Astrocyte (in vitro differentiated cells and primary cell): ENCODE measurements around the gene ZNF891. TPM values are rescaled to one million over a fixed set of nuclear protein-coding genes. Genes with fewer than 3 reads are reported as not detected.
A peak's percentile ranks its signal among the peaks of the same experiment; 100 is the strongest.

Experiments used
- DNase-seq: peaks from one replicate; pipeline ENCODE4 v3.0.0-alpha.2; 2010; ENCODE audit warnings: low read depth
- FAIRE-seq: peaks from 2 replicates; lab custom pipeline; 2011; peaks lifted over from hg19 to GRCh38; lab: Jason Lieb, UNC
- H2AFZ ChIP-seq: 2 replicates; pipeline ENCODE4 v1.6.0; 2012; ENCODE audit warnings: low read depth, low read length, inconsistent platforms
- H3K27ac ChIP-seq: 2 replicates; pipeline ENCODE4 v1.5.1; 2011; ENCODE audit warnings: low read depth, low read length, inconsistent platforms
- H3K27me3 ChIP-seq: 2 replicates; pipeline ENCODE4 v1.6.0; 2011; ENCODE audit warnings: low read length, inconsistent platforms; ENCODE audit not compliant: insufficient read depth
- H3K36me3 ChIP-seq: 2 replicates; pipeline ENCODE4 v1.5.1; 2011; ENCODE audit warnings: low read length, inconsistent platforms; ENCODE audit not compliant: insufficient read depth
- H3K4me1 ChIP-seq: 2 replicates; pipeline ENCODE4 v1.5.1; 2011; ENCODE audit warnings: low read length, inconsistent platforms; ENCODE audit not compliant: insufficient read depth
- H3K4me2 ChIP-seq: 2 replicates; pipeline ENCODE4 v1.6.0; 2012; ENCODE audit warnings: low read length, inconsistent platforms
- H3K4me3 ChIP-seq: 2 replicates; pipeline ENCODE4 v1.5.1; 2011; ENCODE audit warnings: low read depth, mild to moderate bottlenecking, low read length, inconsistent platforms; ENCODE audit not compliant: insufficient read depth
- H3K79me2 ChIP-seq: 2 replicates; pipeline ENCODE4 v1.6.0; 2012; ENCODE audit warnings: mild to moderate bottlenecking, low read length, inconsistent platforms; ENCODE audit not compliant: insufficient read depth
- H3K9ac ChIP-seq: 2 replicates; pipeline ENCODE4 v1.6.0; 2012; ENCODE audit warnings: mild to moderate bottlenecking, low read length, inconsistent platforms
- H3K9me3 ChIP-seq: 2 replicates; pipeline ENCODE4 v1.5.1; 2012; ENCODE audit warnings: low read depth, mild to moderate bottlenecking, low read length, inconsistent platforms; ENCODE audit not compliant: insufficient read depth
- H4K20me1 ChIP-seq: 2 replicates; pipeline ENCODE4 v1.6.0; 2012; ENCODE audit warnings: low read length, inconsistent platforms; ENCODE audit not compliant: insufficient read depth
- H3K27ac Mint-ChIP-seq: one replicate; pipeline ENCODE4 v1.8.0; 2021; ENCODE audit warnings: mild to moderate bottlenecking, mixed read lengths; ENCODE audit not compliant: unreplicated experiment
- H3K27me3 Mint-ChIP-seq: one replicate; pipeline ENCODE4 v1.8.0; 2021; ENCODE audit warnings: low read depth, mixed read lengths; ENCODE audit not compliant: unreplicated experiment
- H3K36me3 Mint-ChIP-seq: one replicate; pipeline ENCODE4 v1.8.0; 2021; ENCODE audit warnings: low read depth, mixed read lengths; ENCODE audit not compliant: unreplicated experiment
- H3K4me1 Mint-ChIP-seq: one replicate; pipeline ENCODE4 v1.8.0; 2021; ENCODE audit warnings: low read depth, mixed read lengths; ENCODE audit not compliant: unreplicated experiment
- H3K4me3 Mint-ChIP-seq: one replicate; pipeline ENCODE4 v1.8.0; 2021; ENCODE audit warnings: mild to moderate bottlenecking, moderate library complexity, mixed read lengths; ENCODE audit not compliant: unreplicated experiment
- H3K9me3 Mint-ChIP-seq: one replicate; pipeline ENCODE4 v1.8.0; 2021; ENCODE audit warnings: mild to moderate bottlenecking, mixed read lengths; ENCODE audit not compliant: unreplicated experiment
- EZH2 ChIP-seq: IDR thresholded peaks from 2 replicates; pipeline ENCODE4 v1.6.1; 2012; ENCODE audit warnings: mild to moderate bottlenecking, low read length, inconsistent platforms; ENCODE audit not compliant: insufficient read depth
- total RNA-seq: library from RNA; stranded (reverse); gene quantifications from 2 replicates; pipeline ENCODE4 v1.2.1, GENCODE V29; 2021
- TF ChIP-seq, protein P1 (sequence below): IDR thresholded peaks from 2 replicates; pipeline ENCODE4 v1.5.1; 2011; ENCODE audit warnings: low read depth, mild to moderate bottlenecking, inconsistent platforms, low read length, moderate library complexity; ENCODE audit not compliant: insufficient read depth

Gene ZNF891
- total RNA-seq, 1 donor from 2014 or later, result 1.2 TPM

DNA sequence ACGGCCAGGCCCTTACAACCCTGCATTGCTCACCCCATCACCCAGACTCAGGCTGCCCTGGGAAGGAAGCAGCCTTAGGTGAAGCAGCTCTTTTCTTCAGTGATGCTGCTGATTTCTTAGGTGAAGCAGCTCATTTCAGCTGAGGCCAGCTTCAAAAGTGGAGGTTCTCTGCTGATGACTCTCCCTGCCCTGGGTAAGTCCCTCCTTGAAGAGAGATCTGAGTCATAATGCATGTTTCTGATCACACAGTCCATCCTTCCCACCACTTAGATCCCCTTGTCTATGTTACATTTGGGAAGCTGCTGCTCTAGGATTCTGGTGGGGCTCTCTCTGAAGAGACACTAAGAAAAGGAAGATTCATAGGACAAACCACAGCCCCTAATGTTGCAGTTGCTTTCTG lies 66.5 kb downstream of the ZNF891 start:
- H3K4me3 Mint-ChIP-seq, result no peak overlapping the region
- H3K36me3 ChIP-seq, result peaks cover 6% of the 10 kb centered on the region
- H3K79me2 ChIP-seq, result no peaks in the 10 kb centered on the region
- no peaks in the 10 kb centered on the region for H3K27me3 Mint-ChIP-seq
- no peak for TF ChIP-seq EZH2
- TF ChIP-seq, protein P1, sequence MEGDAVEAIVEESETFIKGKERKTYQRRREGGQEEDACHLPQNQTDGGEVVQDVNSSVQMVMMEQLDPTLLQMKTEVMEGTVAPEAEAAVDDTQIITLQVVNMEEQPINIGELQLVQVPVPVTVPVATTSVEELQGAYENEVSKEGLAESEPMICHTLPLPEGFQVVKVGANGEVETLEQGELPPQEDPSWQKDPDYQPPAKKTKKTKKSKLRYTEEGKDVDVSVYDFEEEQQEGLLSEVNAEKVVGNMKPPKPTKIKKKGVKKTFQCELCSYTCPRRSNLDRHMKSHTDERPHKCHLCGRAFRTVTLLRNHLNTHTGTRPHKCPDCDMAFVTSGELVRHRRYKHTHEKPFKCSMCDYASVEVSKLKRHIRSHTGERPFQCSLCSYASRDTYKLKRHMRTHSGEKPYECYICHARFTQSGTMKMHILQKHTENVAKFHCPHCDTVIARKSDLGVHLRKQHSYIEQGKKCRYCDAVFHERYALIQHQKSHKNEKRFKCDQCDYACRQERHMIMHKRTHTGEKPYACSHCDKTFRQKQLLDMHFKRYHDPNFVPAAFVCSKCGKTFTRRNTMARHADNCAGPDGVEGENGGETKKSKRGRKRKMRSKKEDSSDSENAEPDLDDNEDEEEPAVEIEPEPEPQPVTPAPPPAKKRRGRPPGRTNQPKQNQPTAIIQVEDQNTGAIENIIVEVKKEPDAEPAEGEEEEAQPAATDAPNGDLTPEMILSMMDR, result no peak
- H3K27me3 ChIP-seq, result no peaks in the 10 kb centered on the region
- no peaks in the 10 kb centered on the region for H3K4me1 Mint-ChIP-seq
- H3K9me3 Mint-ChIP-seq, result peaks cover 86% of the 10 kb centered on the region
- H3K9me3 ChIP-seq, result peaks cover 75% of the 10 kb centered on the region
- no peaks in the 10 kb centered on the region for H3K4me1 ChIP-seq
- H3K4me3 ChIP-seq, result no peak overlapping the region
- peaks cover 49% of the 10 kb centered on the region for H3K36me3 Mint-ChIP-seq
- no peaks in the 10 kb centered on the region for H4K20me1 ChIP-seq
- no peak overlapping the region for H3K4me2 ChIP-seq
- H2AFZ ChIP-seq, result no peak overlapping the region
- no peak for DNase-seq
- no peak overlapping the region for H3K9ac ChIP-seq
- H3K27ac ChIP-seq, result no peak overlapping the region
- H3K27ac Mint-ChIP-seq, result no peak overlapping the region
- FAIRE-seq, result no peak

DNA sequence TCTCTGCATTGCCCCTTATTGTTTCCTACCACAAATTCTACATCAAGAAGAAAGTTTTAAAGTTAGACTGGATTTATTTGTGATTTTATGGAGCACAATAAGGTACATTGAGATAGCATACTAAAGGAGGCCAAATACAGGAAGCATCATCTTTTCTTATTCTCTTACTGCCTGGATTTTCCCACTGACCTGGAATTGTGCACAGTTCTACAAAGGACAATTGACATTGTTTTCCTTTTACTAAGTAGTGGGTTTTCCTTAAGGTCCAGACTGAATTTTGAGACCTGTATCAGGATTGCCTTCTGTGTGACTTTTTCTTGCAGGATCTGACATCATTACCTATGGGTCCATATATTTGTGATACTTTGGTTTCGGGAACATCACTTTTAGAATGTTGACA lies 68.1 kb downstream of the ZNF891 start:
- no peaks in the 10 kb centered on the region for H4K20me1 ChIP-seq
- H3K4me3 ChIP-seq, result no peak overlapping the region
- H3K9ac ChIP-seq, result no peak overlapping the region
- H3K4me1 Mint-ChIP-seq, result no peaks in the 10 kb centered on the region
- no peak for TF ChIP-seq EZH2
- TF ChIP-seq, protein P1, result no peak
- H3K9me3 Mint-ChIP-seq, result peaks cover 92% of the 10 kb centered on the region
- no peak overlapping the region for H3K27ac ChIP-seq
- no peak overlapping the region for H3K27ac Mint-ChIP-seq
- H3K36me3 Mint-ChIP-seq, result peaks cover 65% of the 10 kb centered on the region
- no peak for FAIRE-seq
- H3K27me3 ChIP-seq, result no peaks in the 10 kb centered on the region
- H3K27me3 Mint-ChIP-seq, result no peaks in the 10 kb centered on the region
- no peak overlapping the region for H3K4me2 ChIP-seq
- H3K79me2 ChIP-seq, result no peaks in the 10 kb centered on the region
- no peak overlapping the region for H3K4me3 Mint-ChIP-seq
- peaks cover 87% of the 10 kb centered on the region for H3K9me3 ChIP-seq
- H3K36me3 ChIP-seq, result peaks cover 16% of the 10 kb centered on the region
- no peaks in the 10 kb centered on the region for H3K4me1 ChIP-seq
- no peak for DNase-seq
- H2AFZ ChIP-seq, result no peak overlapping the region

DNA sequence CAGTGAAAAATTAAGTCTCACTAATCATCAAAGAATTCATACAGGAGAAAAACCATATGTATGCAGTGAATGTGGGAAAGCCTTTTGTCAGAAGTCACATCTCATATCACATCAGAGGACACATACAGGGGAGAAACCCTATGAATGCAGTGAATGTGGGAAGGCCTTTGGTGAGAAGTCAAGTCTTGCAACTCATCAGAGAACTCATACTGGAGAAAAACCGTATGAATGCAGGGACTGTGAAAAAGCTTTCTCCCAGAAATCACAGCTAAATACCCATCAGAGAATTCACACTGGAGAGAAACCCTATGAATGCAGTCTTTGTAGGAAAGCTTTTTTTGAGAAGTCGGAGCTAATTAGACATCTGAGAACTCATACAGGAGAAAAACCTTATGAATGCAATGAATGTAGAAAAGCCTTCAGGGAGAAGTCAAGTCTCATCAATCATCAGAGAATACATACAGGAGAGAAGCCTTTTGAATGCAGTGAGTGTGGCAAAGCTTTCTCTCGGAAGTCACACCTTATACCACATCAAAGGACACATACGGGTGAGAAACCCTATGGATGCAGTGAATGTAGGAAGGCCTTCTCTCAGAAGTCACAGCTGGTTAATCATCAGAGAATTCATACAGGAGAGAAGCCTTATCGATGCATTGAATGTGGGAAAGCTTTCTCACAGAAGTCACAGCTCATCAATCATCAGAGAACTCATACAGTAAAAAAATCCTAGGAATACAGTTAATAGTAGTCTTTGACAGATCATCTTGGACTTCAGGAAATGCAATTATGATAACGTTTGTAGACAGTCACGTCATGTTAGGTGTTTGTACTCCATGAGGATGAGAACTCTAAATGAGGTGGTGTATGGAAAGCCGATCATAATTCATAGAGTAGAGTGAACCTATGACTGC lies 71.6 kb downstream of the ZNF891 start:
- peaks cover 79% of the 10 kb centered on the region for H3K9me3 ChIP-seq
- no peak overlapping the region for H3K27ac Mint-ChIP-seq

More for the DNA sequence above, 71.6 kb downstream of the ZNF891 start:
- no peak for DNase-seq
- Histone ChIP-seq H3K4me2 (no peak overlapping the region), H3K9ac (no peak overlapping the region), H3K79me2 (no peaks in the 10 kb centered on the region), H3K36me3 (peaks cover 29% of the 10 kb centered on the region), H3K4me1 (no peaks in the 10 kb centered on the region), H3K27me3 (no peaks in the 10 kb centered on the region), H4K20me1 (no peaks in the 10 kb centered on the region), H3K4me3 (no peak overlapping the region), H3K27ac (no peak overlapping the region), H2AFZ (no peak overlapping the region)
- no peak overlapping the region for H3K4me3 Mint-ChIP-seq
- H3K27me3 Mint-ChIP-seq, result no peaks in the 10 kb centered on the region
- peaks cover 86% of the 10 kb centered on the region for H3K9me3 Mint-ChIP-seq
- H3K4me1 Mint-ChIP-seq, result no peaks in the 10 kb centered on the region
- TF ChIP-seq, protein P1, result no peak
- no peak for TF ChIP-seq EZH2
- peak; percentile 13 for FAIRE-seq
- H3K36me3 Mint-ChIP-seq, result peaks cover 78% of the 10 kb centered on the region
